HepG2 (cell line): Measurements from ENCODE around the gene MIEF1. TPM values are rescaled to one million over a fixed set of nuclear protein-coding genes. Genes with fewer than 3 reads are reported as not detected.

Experiments
- ADNP ChIP-seq: sonication (generic); formaldehyde crosslinking; IDR thresholded peaks from 2 replicates; pipeline ENCODE4 v1.4.0; 2020; ENCODE audit warnings: missing genetic modification reagents
- ATF7-NPFF ChIP-seq: sonication (generic); formaldehyde crosslinking; IDR thresholded peaks from 2 replicates; pipeline ENCODE4 v1.8.1; 2023; ENCODE audit warnings: mild to moderate bottlenecking, low read depth, missing genetic modification reagents, moderate library complexity
- DMAP1 ChIP-seq: IDR thresholded peaks from 2 replicates; pipeline ENCODE4 v1.6.1; 2016
- DR1 ChIP-seq: sonication (generic); formaldehyde crosslinking; IDR thresholded peaks from 2 replicates; pipeline ENCODE4 v1.8.0; 2021; ENCODE audit warnings: mild to moderate bottlenecking, missing genetic modification reagents, inconsistent platforms
- EED ChIP-seq: sonication (generic); formaldehyde crosslinking; IDR thresholded peaks from 2 replicates; pipeline ENCODE4 v1.5.0; 2020; ENCODE audit warnings: mild to moderate bottlenecking, missing genetic modification reagents
- EP300 ChIP-seq, 3 experiments: sonication (generic) in 1 of 3; formaldehyde crosslinking in 1 of 3; IDR thresholded peaks; 2 replicates each; pipeline versions ENCODE4 v1.5.1 to v1.6.1; 2011 to 2020; ENCODE audit warnings: low read depth in 2 of 3, low read length in 2 of 3, borderline replicate concordance in 1 of 3, improper control_type of control experiment in 1 of 3, mild to moderate bottlenecking in 1 of 3, missing genetic modification reagents in 1 of 3, moderate library complexity in 1 of 3
- HES4 ChIP-seq: sonication (generic); formaldehyde crosslinking; IDR thresholded peaks from 2 replicates; pipeline ENCODE4 v1.9.0; 2021; ENCODE audit warnings: mild to moderate bottlenecking, missing genetic modification reagents, borderline replicate concordance
- KDM6A ChIP-seq: IDR thresholded peaks from 2 replicates; pipeline ENCODE4 v1.6.1; 2016; ENCODE audit warnings: low read depth
- KLF11 ChIP-seq: IDR thresholded peaks from 2 replicates; pipeline ENCODE4 v1.6.1; 2016; ENCODE audit warnings: missing compliant biosample characterization
- MXD3 ChIP-seq: IDR thresholded peaks from 2 replicates; pipeline ENCODE4 v1.6.1; 2016; ENCODE audit warnings: mild to moderate bottlenecking, missing biosample characterization, missing genetic modification reagents
- NCOA2 ChIP-seq: sonication (generic); formaldehyde crosslinking; IDR thresholded peaks from 2 replicates; pipeline ENCODE4 v1.8.0; 2022; ENCODE audit warnings: inconsistent platforms
- SMARCE1 ChIP-seq: fragments of 450-650 bp; IDR thresholded peaks from 2 replicates; pipeline ENCODE4 v1.6.1; 2017; ENCODE audit warnings: borderline replicate concordance
- SNRNP70 ChIP-seq: fragments of 200-400 bp; formaldehyde crosslinking; IDR thresholded peaks from 2 replicates; pipeline ENCODE4 v1.6.1; 2017; ENCODE audit warnings: mild to moderate bottlenecking, low read depth, low read length, moderate library complexity
- SSRP1 ChIP-seq: IDR thresholded peaks from 2 replicates; pipeline ENCODE4 v1.6.1; 2016; ENCODE audit warnings: control low read depth
- TAF1 ChIP-seq: sonication (generic); formaldehyde crosslinking; IDR thresholded peaks from 2 replicates; pipeline ENCODE4 v1.4.0; 2020; ENCODE audit warnings: missing genetic modification reagents
- THAP7 ChIP-seq: sonication (generic); formaldehyde crosslinking; IDR thresholded peaks from 2 replicates; pipeline ENCODE4 v1.8.1; 2023; ENCODE audit warnings: mild to moderate bottlenecking, missing genetic modification reagents
- ZNF281 ChIP-seq: sonication (generic); formaldehyde crosslinking; IDR thresholded peaks from 2 replicates; pipeline ENCODE4 v1.4.0; 2020; ENCODE audit warnings: missing genetic modification reagents, borderline replicate concordance
- ZNF282 ChIP-seq: fragments of 450-650 bp; IDR thresholded peaks from 2 replicates; pipeline ENCODE4 v1.6.1; 2018; ENCODE audit not compliant: partially characterized antibody
- ZNF317 ChIP-seq: sonication (generic); formaldehyde crosslinking; IDR thresholded peaks from 2 replicates; pipeline ENCODE4 v1.5.0; 2020; ENCODE audit warnings: mild to moderate bottlenecking, missing genetic modification reagents
- ZNF607 ChIP-seq: sonication (generic); formaldehyde crosslinking; IDR thresholded peaks from 2 replicates; pipeline ENCODE4 v1.5.1; 2020; ENCODE audit warnings: missing genetic modification reagents, mild to moderate bottlenecking, borderline replicate concordance
- ZNF672 ChIP-seq: sonication (generic); formaldehyde crosslinking; IDR thresholded peaks from 2 replicates; pipeline ENCODE4 v1.8.1; 2022; ENCODE audit warnings: missing genetic modification reagents
- ZNF687 ChIP-seq: sonication (generic); formaldehyde crosslinking; IDR thresholded peaks from 2 replicates; pipeline ENCODE4 v1.5.1; 2020; ENCODE audit warnings: mild to moderate bottlenecking, missing genetic modification reagents, moderate library complexity
- polyA plus RNA-seq, 8 experiments: library from polyadenylated mRNA; depleted of rRNA in 3 of 8; stranded (reverse) in 7 of 8; unstranded in 1 of 8; fragments of >200 nt; fragmentation: Illumina TruSeq in 4 of 8; extraction: Trizol in 4 of 8; gene quantifications; 2 replicates each; pipeline versions ENCODE4 v1.2.1 to v1.2.3, GENCODE V29; 2011 to 2016; ENCODE audit warnings: low read depth in 4 of 8, missing spikeins in 1 of 8, mixed read lengths in 1 of 8; ENCODE audit not compliant: insufficient read depth in 1 of 8
- total RNA-seq, 5 experiments: library from RNA; depleted of rRNA; stranded (reverse); fragments of >200 nt; fragmentation: Illumina TruSeq; extraction: Trizol; gene quantifications; 2 replicates each; pipeline ENCODE4 v1.2.3, GENCODE V29; 2016; ENCODE audit warnings: low read depth in 1 of 5

MIEF1 gene
- total and polyA plus RNA-seq, 2 of the 13 experiments (the other 11 are each of a cell fraction or from before 2014, with no cell fraction given), result 21.7 to 34.8 TPM

- TF ChIP-seq ZNF687 (CRISPR knock-in tag) (peak; percentile 26), DR1 (no peak), HES4 (CRISPR knock-in tag) (0 out of 2 replicates have a peak, but pooled peaks have one; percentile 30), THAP7 (CRISPR knock-in tag) (no peak), EED (0 out of 2 replicates have a peak, but pooled peaks have one; percentile 68), SMARCE1 (no peak), ZNF672 (CRISPR knock-in tag) (no peak), ZNF317 (CRISPR knock-in tag) (0 out of 2 replicates have a peak, but pooled peaks have one; percentile 0), KLF11 (no peak), NCOA2 (CRISPR knock-in tag) (no peak; the same call in 1 of the 2 replicates), EP300 (IDR thresholded peaks at IDR 0.05; ENCODE audit: low read depth in 2 of 2, low read length in 2 of 2) (peak in 1 of 2 experiments; percentile 22; a peak in 1 of 4 replicates), EP300 (CRISPR knock-in tag; IDR thresholded peaks at IDR 0.05; ENCODE audit: borderline replicate concordance) (no peak), DMAP1 (0 out of 2 replicates have a peak, but pooled peaks have one; percentile 15), ADNP (CRISPR knock-in tag) (no peak), ZNF607 (no peak), MXD3 (CRISPR knock-in tag) (0 out of 2 replicates have a peak, but pooled peaks have one; percentile 4), TAF1 (CRISPR knock-in tag) (0 out of 2 replicates have a peak, but pooled peaks have one; percentile 0), ZNF282 (no peak), ATF7-NPFF (CRISPR knock-in tag) (0 out of 2 replicates have a peak, but pooled peaks have one; percentile 30), SSRP1 (CRISPR knock-in tag) (no peak), KDM6A (CRISPR knock-in tag) (no peak), SNRNP70 (no peak), ZNF281 (peak; percentile 80; the same call in 1 of the 2 replicates)
Measured at GRCh38 chr22:39470451-39471291, 31.4 kb upstream of the MIEF1 start (continued).
